ENCODE results near the gene SLC35G3. TPM values are rescaled to one million over a fixed set of nuclear protein-coding genes. Genes with fewer than 3 reads are reported as not detected.

SLC35G3 gene
- total RNA-seq, 6 experiments from 2014 or later = not detected

- peaks cover 18% of the 10 kb centered on the region for H3K4me1 Mint-ChIP-seq (ENCODE audit: low read depth)
- peaks cover 11% of the 10 kb centered on the region for H3K27me3 Mint-ChIP-seq (ENCODE audit: insufficient read depth)
- no peak for DNase-seq
- no peaks in the 10 kb centered on the region for H3K9me3 Mint-ChIP-seq
- TF ChIP-seq, protein P1, sequence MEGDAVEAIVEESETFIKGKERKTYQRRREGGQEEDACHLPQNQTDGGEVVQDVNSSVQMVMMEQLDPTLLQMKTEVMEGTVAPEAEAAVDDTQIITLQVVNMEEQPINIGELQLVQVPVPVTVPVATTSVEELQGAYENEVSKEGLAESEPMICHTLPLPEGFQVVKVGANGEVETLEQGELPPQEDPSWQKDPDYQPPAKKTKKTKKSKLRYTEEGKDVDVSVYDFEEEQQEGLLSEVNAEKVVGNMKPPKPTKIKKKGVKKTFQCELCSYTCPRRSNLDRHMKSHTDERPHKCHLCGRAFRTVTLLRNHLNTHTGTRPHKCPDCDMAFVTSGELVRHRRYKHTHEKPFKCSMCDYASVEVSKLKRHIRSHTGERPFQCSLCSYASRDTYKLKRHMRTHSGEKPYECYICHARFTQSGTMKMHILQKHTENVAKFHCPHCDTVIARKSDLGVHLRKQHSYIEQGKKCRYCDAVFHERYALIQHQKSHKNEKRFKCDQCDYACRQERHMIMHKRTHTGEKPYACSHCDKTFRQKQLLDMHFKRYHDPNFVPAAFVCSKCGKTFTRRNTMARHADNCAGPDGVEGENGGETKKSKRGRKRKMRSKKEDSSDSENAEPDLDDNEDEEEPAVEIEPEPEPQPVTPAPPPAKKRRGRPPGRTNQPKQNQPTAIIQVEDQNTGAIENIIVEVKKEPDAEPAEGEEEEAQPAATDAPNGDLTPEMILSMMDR (IDR thresholded peaks at IDR 0.05) = no peak
- no peak overlapping the region for H3K27ac Mint-ChIP-seq
- H3K4me3 Mint-ChIP-seq = no peak overlapping the region
- no peaks in the 10 kb centered on the region for H3K36me3 Mint-ChIP-seq (ENCODE audit: low read depth)
Observed at GRCh38 chr17:35167046-35167445, 27.1 kb downstream of the SLC35G3 start.

DNA sequence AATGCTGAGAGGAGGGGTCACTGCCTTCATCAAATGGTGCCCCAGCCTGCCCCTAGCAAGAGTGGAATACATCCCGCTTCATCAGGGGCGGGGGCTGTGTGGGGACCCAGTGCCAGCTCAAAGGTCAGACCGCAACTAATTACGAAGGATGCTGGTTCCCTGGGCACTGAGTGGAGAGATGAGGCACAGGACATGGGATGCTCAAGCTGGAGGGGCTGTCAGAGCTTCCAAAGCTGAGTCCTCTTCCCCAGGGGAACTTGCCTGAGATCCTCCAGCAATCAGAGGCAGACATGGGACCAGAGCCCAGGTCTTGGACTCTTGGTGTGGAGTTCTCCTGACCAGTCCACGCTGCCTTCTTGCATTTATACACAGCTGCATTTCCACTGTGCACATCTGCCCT, 27.7 kb downstream of the SLC35G3 start:
- H3K9me3 Mint-ChIP-seq = no peaks in the 10 kb centered on the region
- H3K4me3 Mint-ChIP-seq = no peak overlapping the region
- DNase-seq = no peak
- H3K4me1 Mint-ChIP-seq (ENCODE audit: low read depth) = peaks cover 12% of the 10 kb centered on the region
- no peaks in the 10 kb centered on the region for H3K36me3 Mint-ChIP-seq (ENCODE audit: low read depth)
- TF ChIP-seq, protein P1 (IDR thresholded peaks at IDR 0.05) = no peak
- H3K27me3 Mint-ChIP-seq (ENCODE audit: insufficient read depth) = peaks cover 13% of the 10 kb centered on the region
- H3K27ac Mint-ChIP-seq = no peak overlapping the region

GRCh38 chr17:35164716-35165115, 29.5 kb downstream of the SLC35G3 start:
- H3K4me1 Mint-ChIP-seq (ENCODE audit: low read depth) = peaks cover 11% of the 10 kb centered on the region
- no peak for DNase-seq
- TF ChIP-seq, protein P1 (IDR thresholded peaks at IDR 0.05) = no peak
- H3K27me3 Mint-ChIP-seq (ENCODE audit: insufficient read depth) = peaks cover 10% of the 10 kb centered on the region
- H3K9me3 Mint-ChIP-seq = no peaks in the 10 kb centered on the region
- H3K27ac Mint-ChIP-seq = no peak overlapping the region
- no peaks in the 10 kb centered on the region for H3K36me3 Mint-ChIP-seq (ENCODE audit: low read depth)
- no peak overlapping the region for H3K4me3 Mint-ChIP-seq

DNA sequence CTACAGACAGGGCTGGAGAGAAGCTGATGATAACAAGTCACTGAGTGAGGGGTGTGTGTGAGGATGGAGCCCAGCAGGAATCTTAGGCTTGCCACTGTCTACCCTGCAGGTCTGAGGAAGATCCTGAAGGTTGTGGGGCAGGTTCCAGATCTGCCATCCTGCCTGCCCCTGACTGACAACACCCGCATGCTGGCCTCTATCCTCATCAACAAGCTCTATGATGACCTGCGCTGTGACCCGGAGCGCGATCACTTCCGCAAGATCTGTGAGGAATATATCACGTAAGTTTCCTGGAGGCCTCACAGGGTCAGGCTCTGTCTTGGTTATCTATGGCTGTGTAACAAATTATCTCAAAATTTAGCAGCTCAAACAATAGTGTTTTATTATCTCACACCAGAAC, 30.3 kb downstream of the SLC35G3 start:
- TF ChIP-seq, protein P1 (IDR thresholded peaks at IDR 0.05) = no peak

DNA sequence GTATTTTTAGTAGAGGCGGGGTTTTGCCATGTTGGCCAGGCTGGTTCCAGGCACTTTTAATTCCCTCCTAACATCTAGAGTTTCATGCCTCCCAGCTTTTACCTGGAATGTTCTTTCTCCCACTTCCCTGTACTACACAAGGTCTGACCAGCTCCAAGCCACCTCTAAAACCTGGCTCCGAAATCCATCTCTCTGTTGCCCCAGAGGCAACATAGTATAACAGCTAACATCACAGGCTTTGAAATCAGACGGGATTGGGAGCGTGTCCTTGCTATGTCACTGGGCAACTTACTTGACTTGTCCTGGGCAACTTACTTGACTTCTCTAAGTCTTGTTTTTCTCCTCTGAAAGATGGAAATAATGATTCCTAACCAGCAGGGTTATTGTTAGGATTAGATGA, 31.4 kb downstream of the SLC35G3 start:
- Mint-ChIP-seq H3K4me3 (no peak overlapping the region), H3K27me3 (ENCODE audit: insufficient read depth) (peaks cover 15% of the 10 kb centered on the region), H3K4me1 (ENCODE audit: low read depth) (peaks cover 7% of the 10 kb centered on the region), H3K36me3 (ENCODE audit: low read depth) (no peaks in the 10 kb centered on the region), H3K27ac (no peak overlapping the region), H3K9me3 (no peaks in the 10 kb centered on the region)
- TF ChIP-seq, protein P1 (IDR thresholded peaks at IDR 0.05) = no peak
- no peak for DNase-seq

More for the DNA sequence above, 30.3 kb downstream of the SLC35G3 start:
- no peak overlapping the region for H3K4me3 Mint-ChIP-seq
- no peak overlapping the region for H3K27ac Mint-ChIP-seq
- H3K9me3 Mint-ChIP-seq = no peaks in the 10 kb centered on the region
- peaks cover 11% of the 10 kb centered on the region for H3K4me1 Mint-ChIP-seq (ENCODE audit: low read depth)
- DNase-seq = no peak
- peaks cover 12% of the 10 kb centered on the region for H3K27me3 Mint-ChIP-seq (ENCODE audit: insufficient read depth)
- no peaks in the 10 kb centered on the region for H3K36me3 Mint-ChIP-seq (ENCODE audit: low read depth)

- H3K27me3 Mint-ChIP-seq (ENCODE audit: insufficient read depth) = peaks cover 20% of the 10 kb centered on the region
- TF ChIP-seq, protein P1 (IDR thresholded peaks at IDR 0.05) = no peak
- no peak overlapping the region for H3K4me3 Mint-ChIP-seq
- no peak overlapping the region for H3K27ac Mint-ChIP-seq
- no peaks in the 10 kb centered on the region for H3K36me3 Mint-ChIP-seq (ENCODE audit: low read depth)
- H3K4me1 Mint-ChIP-seq (ENCODE audit: low read depth) = no peaks in the 10 kb centered on the region
- no peak for DNase-seq
- no peaks in the 10 kb centered on the region for H3K9me3 Mint-ChIP-seq
Observed at GRCh38 chr17:35161281-35161761, 32.9 kb downstream of the SLC35G3 start.
